Uterus (tissue), 2 donors: Measurements from ENCODE around the gene ADAMTS20.

Experiments
- CTCF ChIP-seq, 4 experiments: fragments of 200-600 bp in 2 of 4; fragments of 450-650 bp in 2 of 4; sonication (generic) in 2 of 4; IDR thresholded peaks; one replicate each; pipeline ENCODE4 v1.5.1; 2016 to 2019; ENCODE audit warnings: antibody characterized with exemption in 4 of 4, mild to moderate bottlenecking in 2 of 4, moderate library complexity in 1 of 4
- POLR2A ChIP-seq, 2 donors: fragments of 450-650 bp; IDR thresholded peaks; one replicate each; pipeline ENCODE4 v1.6.1; 2016; ENCODE audit warnings: antibody characterized with exemption in 2 of 2, mild to moderate bottlenecking in 1 of 2, moderate library complexity in 1 of 2

GRCh38 chr12:43333644-43334043 is 218.4 kb downstream of the ADAMTS20 start:
- TF ChIP-seq CTCF (IDR thresholded peaks at IDR 0.05) (no peak), POLR2A (IDR thresholded peaks at IDR 0.05) (no peak)
